ENCODE measurements around the gene ZNF524.

DNA sequence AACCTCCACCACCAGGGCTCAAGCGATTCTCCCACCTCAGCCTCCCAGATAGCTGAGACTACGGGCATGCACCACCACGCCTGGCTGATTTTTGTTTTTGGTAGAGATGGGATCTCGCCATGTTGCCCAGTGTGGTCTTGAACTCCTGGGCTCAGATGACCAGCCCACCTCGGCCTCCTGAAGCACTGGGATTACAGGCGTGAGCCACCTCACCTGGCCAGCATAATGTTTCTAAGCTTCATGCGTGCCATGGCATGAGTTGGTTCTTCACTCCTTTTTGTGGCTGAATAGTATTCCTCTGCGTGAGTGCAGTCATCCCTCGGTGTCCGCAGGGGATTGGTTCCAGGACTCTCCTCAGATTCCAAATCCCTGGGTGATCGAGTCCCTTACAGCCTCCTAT lies 15.2 kb upstream of the ZNF524 start:
- no peak for TF ChIP-seq POLR2A (IDR thresholded peaks at IDR 0.05)
- TF ChIP-seq, protein P1, sequence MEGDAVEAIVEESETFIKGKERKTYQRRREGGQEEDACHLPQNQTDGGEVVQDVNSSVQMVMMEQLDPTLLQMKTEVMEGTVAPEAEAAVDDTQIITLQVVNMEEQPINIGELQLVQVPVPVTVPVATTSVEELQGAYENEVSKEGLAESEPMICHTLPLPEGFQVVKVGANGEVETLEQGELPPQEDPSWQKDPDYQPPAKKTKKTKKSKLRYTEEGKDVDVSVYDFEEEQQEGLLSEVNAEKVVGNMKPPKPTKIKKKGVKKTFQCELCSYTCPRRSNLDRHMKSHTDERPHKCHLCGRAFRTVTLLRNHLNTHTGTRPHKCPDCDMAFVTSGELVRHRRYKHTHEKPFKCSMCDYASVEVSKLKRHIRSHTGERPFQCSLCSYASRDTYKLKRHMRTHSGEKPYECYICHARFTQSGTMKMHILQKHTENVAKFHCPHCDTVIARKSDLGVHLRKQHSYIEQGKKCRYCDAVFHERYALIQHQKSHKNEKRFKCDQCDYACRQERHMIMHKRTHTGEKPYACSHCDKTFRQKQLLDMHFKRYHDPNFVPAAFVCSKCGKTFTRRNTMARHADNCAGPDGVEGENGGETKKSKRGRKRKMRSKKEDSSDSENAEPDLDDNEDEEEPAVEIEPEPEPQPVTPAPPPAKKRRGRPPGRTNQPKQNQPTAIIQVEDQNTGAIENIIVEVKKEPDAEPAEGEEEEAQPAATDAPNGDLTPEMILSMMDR (IDR thresholded peaks at IDR 0.05), result no peak

Measured in breast epithelium (tissue), 3 donors.